Fibroblast of skin of left biceps (primary cell): Measurements from ENCODE around the gene GADD45B.
A peak's percentile ranks its signal among the peaks of the same experiment; 100 is the strongest.
"Not testable (repeated sequence)": the region's sequence is repeated elsewhere in the genome, so short reads cannot be mapped to it uniquely, and the experiment has no call there.

Experiments used
- DNase-seq, 2 experiments: peaks; one replicate each; pipeline ENCODE4 v3.0.0-alpha.2; 2013; ENCODE audit warnings: low read depth in 2 of 2

GADD45B gene

DNA sequence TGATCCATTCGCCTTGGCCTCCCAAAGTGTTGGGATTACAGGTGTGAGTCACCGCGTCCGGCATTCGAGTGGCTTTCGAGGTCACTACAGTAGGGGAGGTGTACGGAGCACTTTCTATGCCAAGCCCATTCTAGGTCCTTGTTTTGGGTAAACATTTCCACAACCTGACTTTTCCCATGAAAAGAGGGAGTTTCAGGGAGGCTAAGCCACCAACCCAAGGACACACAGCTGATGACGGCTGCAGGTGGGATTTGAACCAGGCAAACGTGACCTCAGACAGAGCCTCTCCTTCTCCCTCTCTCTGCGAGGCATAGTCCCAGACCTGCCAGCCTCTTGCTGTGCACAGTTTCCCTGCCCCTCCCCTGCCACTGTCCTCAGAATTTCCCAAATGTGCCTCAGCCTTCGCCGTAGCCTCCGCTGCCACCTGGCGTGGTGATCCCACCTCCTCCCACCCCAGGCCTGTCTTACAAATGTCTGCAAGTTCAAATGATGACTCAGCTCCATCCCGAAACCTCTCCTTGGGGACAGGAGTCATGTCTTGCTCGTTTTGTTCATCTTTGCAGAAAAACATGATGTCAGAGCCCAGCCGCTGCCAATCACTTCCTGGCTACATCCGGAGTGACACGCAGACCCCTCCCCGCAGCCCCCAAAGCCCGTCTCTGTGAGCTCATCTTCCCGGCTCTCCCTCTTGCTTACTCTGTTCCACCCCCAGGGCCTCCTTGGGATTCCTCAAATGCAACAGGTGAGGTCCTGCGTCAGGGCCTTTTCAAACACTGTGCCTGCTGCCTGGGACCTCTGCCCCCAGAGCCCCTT, 6.6 kb upstream of the GADD45B start:
- no peak for DNase-seq

GRCh38 chr19:2469915-2470200, 6.1 kb upstream of the GADD45B start:
- not testable (repeated sequence) for DNase-seq

GRCh38 chr19:2474232-2475017, 1.5 kb upstream of the GADD45B start:
- DNase-seq, result peak; percentile 72 to 80

DNA sequence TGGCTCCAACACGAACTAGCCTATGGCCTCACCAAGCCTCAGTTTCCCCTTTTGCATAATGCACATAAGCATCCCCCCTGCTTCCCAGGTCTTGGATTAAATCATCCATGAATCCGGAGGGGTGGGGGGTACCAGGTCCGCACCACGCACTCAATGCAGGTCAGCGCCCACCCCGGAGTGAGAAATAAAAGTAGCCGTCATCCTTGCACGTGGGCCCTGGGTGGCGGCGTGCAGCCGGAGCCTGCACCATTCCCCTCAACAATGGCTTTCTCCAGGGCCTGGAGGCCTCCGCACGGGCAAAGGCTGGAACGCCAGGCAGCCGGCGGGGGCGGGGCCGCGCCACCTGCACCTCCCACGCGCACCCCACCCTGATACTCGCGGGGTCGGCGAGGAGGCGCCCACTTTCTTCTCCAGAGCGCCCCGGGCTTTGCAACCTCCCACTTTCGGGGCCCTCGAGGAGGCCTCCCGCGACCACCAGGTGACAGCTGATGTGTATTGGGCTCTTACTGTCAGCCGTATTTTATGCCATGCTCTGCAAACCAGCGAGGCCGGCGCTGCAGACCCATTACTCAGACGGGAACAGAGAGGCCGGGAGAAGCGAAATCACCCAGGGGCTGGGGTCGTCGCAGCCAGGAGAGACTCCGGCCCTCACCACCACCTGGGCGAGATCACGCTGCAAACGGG, 767 bp upstream of the GADD45B start:
- no peak for DNase-seq

DNA sequence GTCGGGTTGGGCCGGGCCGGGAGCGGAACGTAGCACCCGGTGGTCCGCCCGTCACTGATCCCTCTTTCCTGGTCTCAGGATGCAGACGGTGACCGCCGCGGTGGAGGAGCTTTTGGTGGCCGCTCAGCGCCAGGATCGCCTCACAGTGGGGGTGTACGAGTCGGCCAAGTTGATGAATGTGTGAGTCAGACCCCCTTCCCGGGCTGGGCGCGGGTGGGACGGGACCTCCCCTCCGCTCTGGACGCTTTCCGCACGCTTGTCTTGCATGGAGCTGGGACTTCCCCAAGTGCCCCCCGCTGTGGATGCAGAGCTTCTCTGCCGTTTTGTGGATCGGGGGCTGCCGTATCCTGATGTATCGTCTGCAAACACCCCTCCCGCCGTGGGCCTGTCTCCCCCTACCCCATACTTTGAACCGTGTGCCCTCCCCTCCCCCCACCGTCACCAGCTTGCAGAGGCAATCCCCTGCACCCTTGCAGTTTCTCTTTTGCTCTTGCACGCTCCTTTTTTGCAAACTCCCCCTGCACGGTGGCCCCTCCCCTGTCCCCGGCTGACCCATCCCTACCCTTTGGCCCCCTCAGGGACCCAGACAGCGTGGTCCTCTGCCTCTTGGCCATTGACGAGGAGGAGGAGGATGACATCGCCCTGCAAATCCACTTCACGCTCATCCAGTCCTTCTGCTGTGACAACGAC, 669 bp downstream of the GADD45B start:
- DNase-seq, result no peak

- DNase-seq, result no peak
Observed at GRCh38 chr19:2477141-2477710, 1.3 kb downstream of the GADD45B start.

DNA sequence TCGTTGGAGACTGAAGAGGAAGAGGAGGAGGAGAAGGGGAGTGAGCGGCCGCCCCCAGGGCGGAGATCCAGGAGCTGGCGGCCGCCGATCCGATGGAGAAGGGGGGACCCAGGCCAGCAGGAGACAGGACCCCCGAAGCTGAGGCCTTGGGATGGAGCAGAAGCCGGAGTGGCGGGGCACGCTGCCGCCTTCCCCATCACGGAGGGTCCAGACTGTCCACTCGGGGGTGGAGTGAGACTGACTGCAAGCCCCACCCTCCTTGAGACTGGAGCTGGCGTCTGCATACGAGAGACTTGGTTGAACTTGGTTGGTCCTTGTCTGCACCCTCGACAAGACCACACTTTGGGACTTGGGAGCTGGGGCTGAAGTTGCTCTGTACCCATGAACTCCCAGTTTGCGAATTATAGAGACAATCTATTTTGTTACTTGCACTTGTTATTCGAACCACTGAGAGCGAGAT, 1.8 kb downstream of the GADD45B start:
- DNase-seq, result no peak

DNA sequence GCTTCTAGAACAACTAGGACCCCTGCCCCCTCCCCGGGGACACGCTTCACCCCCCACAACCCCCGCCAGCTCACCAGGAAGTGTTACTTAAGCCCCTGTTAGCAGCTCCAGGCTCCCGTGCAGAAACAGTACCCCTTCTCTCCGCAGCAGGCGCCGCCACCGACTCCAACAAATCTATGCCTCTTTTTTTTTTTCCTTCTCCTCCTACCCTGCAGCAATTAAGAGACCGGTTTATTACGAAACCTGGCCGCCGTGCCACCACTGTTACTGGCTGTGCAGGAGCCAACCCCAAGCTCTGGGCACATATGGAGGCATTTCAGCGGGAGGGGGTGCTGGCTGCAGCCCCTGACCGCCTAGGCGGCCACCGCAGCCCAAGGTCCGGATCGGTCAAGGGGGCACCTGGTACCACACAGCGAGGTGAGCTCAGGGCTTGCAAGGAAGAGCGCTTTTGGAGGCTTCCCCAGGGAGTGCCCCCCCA, 2.4 kb downstream of the GADD45B start:
- no peak for DNase-seq

DNA sequence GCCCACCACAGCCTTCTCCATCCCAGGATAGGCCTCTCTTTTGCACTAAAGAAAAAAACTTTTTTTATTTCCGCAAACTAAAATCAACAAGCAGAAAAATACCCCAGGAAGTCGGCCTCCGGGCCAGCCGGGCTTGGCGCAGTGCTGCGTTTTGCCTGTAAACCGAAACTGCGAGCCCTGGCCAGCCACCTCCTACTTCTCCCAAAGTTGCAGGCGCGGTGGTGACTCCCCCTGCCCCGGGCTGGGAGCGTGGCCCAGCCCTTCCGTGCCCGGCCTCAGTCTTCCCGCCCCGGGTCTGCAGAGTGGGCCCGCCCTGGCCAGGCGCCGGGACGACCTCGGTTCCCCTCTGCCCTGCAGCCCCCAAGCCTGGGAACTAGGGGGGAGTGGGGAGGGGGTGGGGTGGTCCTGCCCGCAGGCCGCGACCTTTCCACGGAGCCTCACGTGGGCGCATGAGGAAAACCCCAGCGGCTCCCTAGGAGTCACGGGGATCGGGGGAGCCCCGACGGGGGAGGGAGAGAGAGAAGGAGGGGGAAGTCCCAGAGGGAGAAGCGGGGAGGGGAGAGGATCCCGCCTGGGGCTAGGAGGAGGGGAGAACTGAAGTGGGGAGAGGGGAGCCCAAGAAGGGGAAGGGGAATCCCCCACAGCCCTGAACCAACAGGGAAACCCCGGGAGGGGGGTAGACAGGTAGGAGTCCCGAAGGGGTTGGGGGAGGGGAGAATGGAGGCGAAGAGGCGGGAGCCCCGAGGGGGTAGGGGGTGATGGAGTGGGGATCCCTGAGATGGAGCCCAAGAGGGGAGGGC, 3.0 kb downstream of the GADD45B start:
- no peak for DNase-seq

GRCh38 chr19:2479556-2480194, 3.7 kb downstream of the GADD45B start:
- DNase-seq, result no peak

GRCh38 chr19:2481466-2481865, 5.5 kb downstream of the GADD45B start:
- no peak for DNase-seq

DNA sequence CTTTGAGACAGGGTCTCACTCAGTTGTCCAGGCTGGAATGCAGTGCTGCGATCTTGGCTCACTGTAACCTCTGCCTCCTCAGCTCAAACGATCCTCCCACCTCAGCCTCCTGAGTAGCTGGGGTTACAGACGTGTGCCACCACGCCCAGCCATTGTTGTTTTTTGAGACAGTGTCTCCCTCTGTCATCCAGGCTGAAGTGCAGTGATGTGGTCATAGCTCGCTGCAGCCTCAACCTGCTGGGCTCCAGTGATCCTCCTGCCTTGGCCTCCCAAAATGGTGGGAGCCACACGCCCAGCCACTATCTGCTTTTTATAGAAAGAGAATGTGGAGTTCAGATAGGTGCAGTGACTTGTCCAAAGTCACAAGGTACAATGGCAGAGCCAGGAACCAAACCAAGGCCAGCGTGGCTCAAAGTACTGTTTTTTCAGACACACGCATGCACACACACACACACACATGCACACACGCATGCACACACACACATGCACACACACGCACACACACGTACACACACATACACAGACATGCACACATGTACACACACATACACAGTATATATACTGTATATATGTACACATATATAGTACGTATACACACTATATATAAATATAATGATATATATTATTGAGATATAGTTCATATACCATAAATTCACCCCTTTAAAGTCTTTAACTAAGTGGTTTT, 6.6 kb downstream of the GADD45B start:
- no peak for DNase-seq

GRCh38 chr19:2483084-2483483, 7.2 kb downstream of the GADD45B start:
- no peak for DNase-seq

DNA sequence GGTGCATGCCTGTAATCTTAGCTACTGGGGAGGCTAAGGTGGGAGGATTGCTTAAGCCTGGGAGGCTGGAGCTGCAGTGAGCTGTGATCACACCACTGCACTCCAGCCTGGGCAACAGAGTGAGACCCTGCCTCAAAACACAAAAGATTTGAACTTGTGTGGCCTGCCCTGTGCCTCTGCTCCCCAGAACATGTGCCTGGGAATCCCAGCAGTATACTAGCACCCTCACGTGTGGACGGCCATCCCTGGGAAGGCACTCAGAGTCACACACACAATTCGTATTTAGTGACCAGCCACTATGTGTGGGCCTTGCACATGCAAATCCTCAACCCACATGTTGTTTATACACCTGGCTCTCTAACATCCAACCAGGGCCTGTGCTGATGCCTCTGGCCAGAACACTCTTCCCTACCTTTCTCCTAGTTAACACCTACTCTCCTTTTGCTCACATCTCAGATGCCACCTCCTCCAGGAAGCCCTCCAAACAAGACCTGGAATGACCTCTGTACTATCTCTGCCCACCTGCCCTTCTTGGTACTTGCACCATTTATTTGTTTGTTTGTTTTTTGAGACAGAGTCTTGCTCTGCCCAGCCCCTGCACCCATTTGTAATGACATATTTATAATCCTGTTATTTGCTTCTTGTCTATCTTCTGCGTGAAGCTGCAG, 7.7 kb downstream of the GADD45B start:
- DNase-seq, result no peak

- no peak for DNase-seq
Observed at GRCh38 chr19:2484178-2484937, 8.4 kb downstream of the GADD45B start.

DNA sequence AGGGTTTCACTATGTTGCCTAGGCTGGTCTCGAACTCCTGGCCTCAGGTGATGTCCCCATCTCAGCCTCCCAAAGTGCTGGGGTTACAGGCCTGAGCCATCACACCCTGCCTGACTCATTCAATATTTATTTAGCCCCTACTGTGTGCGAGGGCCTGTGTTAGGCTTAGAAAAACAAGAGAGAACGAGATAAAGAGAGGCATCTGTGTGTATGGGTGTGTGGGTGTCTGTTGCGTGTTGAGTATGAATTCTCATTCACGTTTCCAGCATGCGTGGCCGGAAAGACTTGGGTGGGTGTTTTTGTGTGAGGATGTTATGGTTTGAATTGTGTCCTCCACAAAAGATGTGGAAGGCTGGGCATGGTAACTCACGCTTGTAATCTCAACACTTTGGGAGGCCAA, 9.5 kb downstream of the GADD45B start:
- DNase-seq, result no peak

DNA sequence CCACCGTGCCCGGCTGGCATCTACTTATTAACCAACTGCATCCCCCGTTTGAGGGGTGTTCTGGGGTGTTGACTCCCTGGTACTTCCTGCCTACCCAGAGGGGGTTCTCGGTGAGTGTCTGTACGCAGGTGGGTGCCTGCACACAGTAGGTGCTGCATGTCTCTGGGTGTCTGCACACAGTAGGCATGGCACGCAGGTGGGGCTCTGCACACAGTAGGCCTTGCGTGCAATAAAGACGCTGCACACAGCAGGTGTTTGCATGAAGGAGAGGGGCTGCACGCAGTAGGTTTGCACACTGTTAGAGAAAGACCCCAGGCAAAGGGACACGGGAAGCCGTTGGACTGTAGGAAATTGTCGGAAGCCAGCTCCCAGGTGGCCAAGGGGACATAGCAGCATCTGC, 11.2 kb downstream of the GADD45B start:
- no peak for DNase-seq

DNA sequence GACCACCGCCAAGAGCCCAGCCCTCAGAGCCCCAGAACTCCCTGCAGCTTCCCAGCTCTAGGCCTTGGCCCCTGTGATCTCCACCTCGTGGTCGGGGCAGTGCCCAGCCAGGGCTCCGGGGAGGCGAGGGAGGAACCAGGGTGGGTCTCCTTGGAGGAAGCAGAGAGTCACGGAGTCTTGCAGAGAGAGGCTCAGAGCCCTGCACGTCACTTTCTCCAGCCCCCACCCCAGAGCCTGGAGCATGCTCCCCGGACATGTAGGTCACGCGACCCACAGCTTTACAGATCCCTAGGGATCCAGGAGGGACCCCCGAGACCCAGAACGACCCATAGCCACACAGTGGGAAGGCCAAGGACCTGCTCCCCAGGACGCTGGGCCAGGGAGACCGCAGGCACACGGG, 11.9 kb downstream of the GADD45B start:
- no peak for DNase-seq
